NCI-H2171 (cell line): ENCODE data around the gene ELF5.

ENCODE experiments used
- DNase-seq: peaks from one replicate; lab custom pipeline; 2025; lab: John Stamatoyannopoulos, UW

Gene ELF5

GRCh38 chr11:34521265-34521664 is 7.7 kb upstream of the ELF5 start:
- DNase-seq, result no peak

GRCh38 chr11:34519595-34520235 is 6.1 kb upstream of the ELF5 start:
- no peak for DNase-seq

GRCh38 chr11:34516247-34517040 is 2.9 kb upstream of the ELF5 start:
- no peak for DNase-seq

- DNase-seq, result no peak
Observed at GRCh38 chr11:34514597-34514996, 1.0 kb upstream of the ELF5 start.

GRCh38 chr11:34512840-34513681 is 533 bp downstream of the ELF5 start:
- DNase-seq, result peak; percentile 34

- DNase-seq, result no peak
Observed at GRCh38 chr11:34510673-34511072, 2.9 kb downstream of the ELF5 start.

- DNase-seq, result no peak
Observed at GRCh38 chr11:34510218-34510617, 3.4 kb downstream of the ELF5 start.

- no peak for DNase-seq
Observed at GRCh38 chr11:34509336-34509876, 4.2 kb downstream of the ELF5 start.

GRCh38 chr11:34508524-34508923 is 5.1 kb downstream of the ELF5 start:
- no peak for DNase-seq

- DNase-seq, result no peak
Observed at GRCh38 chr11:34507610-34508009, 6.0 kb downstream of the ELF5 start.

- no peak for DNase-seq
Observed at GRCh38 chr11:34507156-34507555, 6.4 kb downstream of the ELF5 start.

GRCh38 chr11:34505874-34506273 is 7.7 kb downstream of the ELF5 start:
- no peak for DNase-seq

- no peak for DNase-seq
Observed at GRCh38 chr11:34502949-34503348, 10.6 kb downstream of the ELF5 start.

- no peak for DNase-seq
Observed at GRCh38 chr11:34501949-34502348, 11.6 kb downstream of the ELF5 start.

- no peak for DNase-seq
Observed at GRCh38 chr11:34501500-34501899, 12.1 kb downstream of the ELF5 start.

- no peak for DNase-seq
Observed at GRCh38 chr11:34499719-34500500, 13.7 kb downstream of the ELF5 start.

GRCh38 chr11:34495724-34496377 is 17.7 kb downstream of the ELF5 start:
- DNase-seq, result no peak

GRCh38 chr11:34495239-34495723 is 18.3 kb downstream of the ELF5 start:
- DNase-seq, result no peak

GRCh38 chr11:34493926-34494595 is 19.5 kb downstream of the ELF5 start:
- no peak for DNase-seq

- no peak for DNase-seq
Observed at GRCh38 chr11:34493468-34493867, 20.1 kb downstream of the ELF5 start.
